HepG2 (cell line): ENCODE data around the gene SNED1.

Experiments used
- EZH2 ChIP-seq: conservative IDR thresholded peaks from 2 replicates; pipeline ENCODE4 v1.6.1; 2012; ENCODE audit warnings: mild to moderate bottlenecking, low read depth, low read length, moderate library complexity
- HNRNPUL1 ChIP-seq: fragments of 200-400 bp; formaldehyde crosslinking; IDR thresholded peaks from 2 replicates; pipeline ENCODE4 v1.6.1; 2017; ENCODE audit warnings: low read depth, mild to moderate bottlenecking, low read length, moderate library complexity
- PRDM4 ChIP-seq: sonication (generic); formaldehyde crosslinking; IDR thresholded peaks from 2 replicates; pipeline ENCODE4 v1.9.0; 2021; ENCODE audit warnings: missing genetic modification reagents, borderline replicate concordance
- TRIM24 ChIP-seq: sonication (generic); formaldehyde crosslinking; IDR thresholded peaks from 2 replicates; pipeline ENCODE4 v1.8.0; 2022; ENCODE audit warnings: mild to moderate bottlenecking, missing genetic modification reagents
- ZNF207 ChIP-seq: fragments of 450-650 bp; IDR thresholded peaks from 2 replicates; pipeline ENCODE4 v1.6.1; 2016; ENCODE audit warnings: antibody characterized with exemption, borderline replicate concordance

- TF ChIP-seq TRIM24 (CRISPR knock-in tag) (no peak), HNRNPUL1 (no peak), EZH2 (no peak), PRDM4 (CRISPR knock-in tag) (no peak), ZNF207 (no peak)
Measured at GRCh38 chr2:241088376-241088775, 90.0 kb downstream of the SNED1 start.
